Measurements from ENCODE around the gene FABP7. TPM values are rescaled to one million over a fixed set of nuclear protein-coding genes. Genes with fewer than 3 reads are reported as not detected.
A peak's percentile ranks its signal among the peaks of the same experiment; 100 is the strongest.

The FABP7 gene
- total and polyA plus RNA-seq, 9 donors: 0.66 to 4.7 (median 1.5) TPM

- WGBS (ENCODE audit: insufficient coverage): no CpG with 5 or more reads among the region's 2 CpGs
- no peak for DNase-seq
- H3K4me3 ChIP-seq (ENCODE audit: low read length): no peak overlapping the region
- H3K9me3 ChIP-seq (replicated peaks; ENCODE audit: control insufficient read depth, low read depth, low read length): no peaks in the 10 kb centered on the region
- no peaks in the 10 kb centered on the region for H3K4me1 ChIP-seq (ENCODE audit: control insufficient read depth, insufficient read depth, low read length)
- no peaks in the 10 kb centered on the region for H3K27me3 ChIP-seq (ENCODE audit: control insufficient read depth, insufficient read depth, low read length)
- H3K36me3 ChIP-seq (ENCODE audit: control insufficient read depth, insufficient read depth, low read length): peaks cover 7% of the 10 kb centered on the region
- no peak overlapping the region for H3K27ac ChIP-seq (ENCODE audit: low read length)
Measured at GRCh38 chr6:122806291-122806690, 26.8 kb downstream of the FABP7 start.

GRCh38 chr6:122808121-122808885, 28.8 kb downstream of the FABP7 start:
- WGBS (ENCODE audit: insufficient coverage): no CpG with 5 or more reads among the region's 10 CpGs
- DNase-seq: no peak
- Histone ChIP-seq H3K4me1 (ENCODE audit: control insufficient read depth, insufficient read depth, low read length) (no peaks in the 10 kb centered on the region), H3K4me3 (ENCODE audit: low read length) (no peak overlapping the region), H3K27me3 (ENCODE audit: control insufficient read depth, insufficient read depth, low read length) (no peaks in the 10 kb centered on the region), H3K27ac (ENCODE audit: low read length) (no peak overlapping the region), H3K9me3 (replicated peaks; ENCODE audit: control insufficient read depth, low read depth, low read length) (no peaks in the 10 kb centered on the region), H3K36me3 (ENCODE audit: control insufficient read depth, insufficient read depth, low read length) (peaks cover 7% of the 10 kb centered on the region)

- 83% methylated on average over 1 of the region's 4 CpGs for WGBS (ENCODE audit: insufficient coverage)
- H3K27ac ChIP-seq (ENCODE audit: low read length): no peak overlapping the region
- no peaks in the 10 kb centered on the region for H3K4me1 ChIP-seq (ENCODE audit: control insufficient read depth, insufficient read depth, low read length)
Measured at GRCh38 chr6:122809001-122809400, 29.5 kb downstream of the FABP7 start.

GRCh38 chr6:122809691-122810090, 30.2 kb downstream of the FABP7 start:
- H3K4me3 ChIP-seq (ENCODE audit: low read length): no peak overlapping the region
- H3K27ac ChIP-seq (ENCODE audit: low read length): no peak overlapping the region
- H3K27me3 ChIP-seq (ENCODE audit: control insufficient read depth, insufficient read depth, low read length): no peaks in the 10 kb centered on the region
- peaks cover 7% of the 10 kb centered on the region for H3K36me3 ChIP-seq (ENCODE audit: control insufficient read depth, insufficient read depth, low read length)
- DNase-seq: no peak
- 93% methylated on average over 1 of the region's 2 CpGs for WGBS (ENCODE audit: insufficient coverage)
- H3K9me3 ChIP-seq (replicated peaks; ENCODE audit: control insufficient read depth, low read depth, low read length): no peaks in the 10 kb centered on the region
- H3K4me1 ChIP-seq (ENCODE audit: control insufficient read depth, insufficient read depth, low read length): no peaks in the 10 kb centered on the region

More at GRCh38 chr6:122809001-122809400, 29.5 kb downstream of the FABP7 start:
- Histone ChIP-seq H3K4me3 (ENCODE audit: low read length) (no peak overlapping the region), H3K36me3 (ENCODE audit: control insufficient read depth, insufficient read depth, low read length) (peaks cover 7% of the 10 kb centered on the region), H3K27me3 (ENCODE audit: control insufficient read depth, insufficient read depth, low read length) (no peaks in the 10 kb centered on the region), H3K9me3 (replicated peaks; ENCODE audit: control insufficient read depth, low read depth, low read length) (no peaks in the 10 kb centered on the region)
- no peak for DNase-seq

- Histone ChIP-seq H3K9me3 (replicated peaks; ENCODE audit: control insufficient read depth, low read depth, low read length) (no peaks in the 10 kb centered on the region), H3K36me3 (ENCODE audit: control insufficient read depth, insufficient read depth, low read length) (peaks cover 7% of the 10 kb centered on the region), H3K4me3 (ENCODE audit: low read length) (no peak overlapping the region), H3K4me1 (ENCODE audit: control insufficient read depth, insufficient read depth, low read length) (no peaks in the 10 kb centered on the region), H3K27me3 (ENCODE audit: control insufficient read depth, insufficient read depth, low read length) (no peaks in the 10 kb centered on the region), H3K27ac (ENCODE audit: low read length) (no peak overlapping the region)
- DNase-seq: no peak
- 20% methylated on average over 1 of the region's 1 CpG for WGBS (ENCODE audit: insufficient coverage)
Measured at GRCh38 chr6:122810189-122810588, 30.7 kb downstream of the FABP7 start.

- Histone ChIP-seq H3K4me1 (ENCODE audit: control insufficient read depth, insufficient read depth, low read length) (no peaks in the 10 kb centered on the region), H3K36me3 (ENCODE audit: control insufficient read depth, insufficient read depth, low read length) (no peaks in the 10 kb centered on the region), H3K27ac (ENCODE audit: low read length) (no peak overlapping the region), H3K27me3 (ENCODE audit: control insufficient read depth, insufficient read depth, low read length) (no peaks in the 10 kb centered on the region), H3K4me3 (ENCODE audit: low read length) (no peak overlapping the region), H3K9me3 (replicated peaks; ENCODE audit: control insufficient read depth, low read depth, low read length) (no peaks in the 10 kb centered on the region)
- DNase-seq: peak; percentile 4
- WGBS (ENCODE audit: insufficient coverage): no CpG with 5 or more reads among the region's 2 CpGs
Measured at GRCh38 chr6:122817358-122817757, 37.8 kb downstream of the FABP7 start.

GRCh38 chr6:122817766-122818165, 38.2 kb downstream of the FABP7 start:
- no peak for DNase-seq
- no peaks in the 10 kb centered on the region for H3K27me3 ChIP-seq (ENCODE audit: control insufficient read depth, insufficient read depth, low read length)
- H3K27ac ChIP-seq (ENCODE audit: low read length): no peak overlapping the region
- no CpG with 5 or more reads among the region's 4 CpGs for WGBS (ENCODE audit: insufficient coverage)
- no peak overlapping the region for H3K4me3 ChIP-seq (ENCODE audit: low read length)
- no peaks in the 10 kb centered on the region for H3K36me3 ChIP-seq (ENCODE audit: control insufficient read depth, insufficient read depth, low read length)
- H3K9me3 ChIP-seq (replicated peaks; ENCODE audit: control insufficient read depth, low read depth, low read length): no peaks in the 10 kb centered on the region
- H3K4me1 ChIP-seq (ENCODE audit: control insufficient read depth, insufficient read depth, low read length): no peaks in the 10 kb centered on the region

- no peak for DNase-seq
- H3K27ac ChIP-seq (ENCODE audit: low read length): no peak overlapping the region
- H3K4me3 ChIP-seq (ENCODE audit: low read length): no peak overlapping the region
- H3K36me3 ChIP-seq (ENCODE audit: control insufficient read depth, insufficient read depth, low read length): no peaks in the 10 kb centered on the region
- no peaks in the 10 kb centered on the region for H3K4me1 ChIP-seq (ENCODE audit: control insufficient read depth, insufficient read depth, low read length)
- no CpG with 5 or more reads among the region's 2 CpGs for WGBS (ENCODE audit: insufficient coverage)
- no peaks in the 10 kb centered on the region for H3K9me3 ChIP-seq (replicated peaks; ENCODE audit: control insufficient read depth, low read depth, low read length)
- H3K27me3 ChIP-seq (ENCODE audit: control insufficient read depth, insufficient read depth, low read length): no peaks in the 10 kb centered on the region
Measured at GRCh38 chr6:122818866-122819265, 39.4 kb downstream of the FABP7 start.

GRCh38 chr6:122821095-122821494, 41.6 kb downstream of the FABP7 start:
- WGBS (ENCODE audit: insufficient coverage): no CpG with 5 or more reads among the region's 2 CpGs
- Histone ChIP-seq H3K27me3 (ENCODE audit: control insufficient read depth, insufficient read depth, low read length) (no peaks in the 10 kb centered on the region), H3K4me1 (ENCODE audit: control insufficient read depth, insufficient read depth, low read length) (no peaks in the 10 kb centered on the region), H3K27ac (ENCODE audit: low read length) (no peak overlapping the region), H3K4me3 (ENCODE audit: low read length) (no peak overlapping the region), H3K9me3 (replicated peaks; ENCODE audit: control insufficient read depth, low read depth, low read length) (no peaks in the 10 kb centered on the region), H3K36me3 (ENCODE audit: control insufficient read depth, insufficient read depth, low read length) (no peaks in the 10 kb centered on the region)
- no peak for DNase-seq

- Histone ChIP-seq H3K36me3 (ENCODE audit: control insufficient read depth, insufficient read depth, low read length) (no peaks in the 10 kb centered on the region), H3K9me3 (replicated peaks; ENCODE audit: control insufficient read depth, low read depth, low read length) (no peaks in the 10 kb centered on the region), H3K4me3 (ENCODE audit: low read length) (no peak overlapping the region), H3K27me3 (ENCODE audit: control insufficient read depth, insufficient read depth, low read length) (no peaks in the 10 kb centered on the region), H3K4me1 (ENCODE audit: control insufficient read depth, insufficient read depth, low read length) (no peaks in the 10 kb centered on the region), H3K27ac (ENCODE audit: low read length) (no peak overlapping the region)
- no peak for DNase-seq
- WGBS (ENCODE audit: insufficient coverage): 86% methylated on average over 1 of the region's 5 CpGs
Measured at GRCh38 chr6:122825163-122825562, 45.6 kb downstream of the FABP7 start.

GRCh38 chr6:122829456-122829855, 49.9 kb downstream of the FABP7 start:
- Histone ChIP-seq H3K9me3 (replicated peaks; ENCODE audit: control insufficient read depth, low read depth, low read length) (no peaks in the 10 kb centered on the region), H3K27me3 (ENCODE audit: control insufficient read depth, insufficient read depth, low read length) (no peaks in the 10 kb centered on the region), H3K4me1 (ENCODE audit: control insufficient read depth, insufficient read depth, low read length) (no peaks in the 10 kb centered on the region), H3K36me3 (ENCODE audit: control insufficient read depth, insufficient read depth, low read length) (no peaks in the 10 kb centered on the region), H3K4me3 (ENCODE audit: low read length) (no peak overlapping the region), H3K27ac (ENCODE audit: low read length) (no peak overlapping the region)
- WGBS (ENCODE audit: insufficient coverage): no CpG with 5 or more reads among the region's 1 CpG
- no peak for DNase-seq
